Sciatic nerve (tissue), 2 donors: Measurements from ENCODE around the gene IFT57. TPM values are rescaled to one million over a fixed set of nuclear protein-coding genes. Genes with fewer than 3 reads are reported as not detected.
A peak's percentile ranks its signal among the peaks of the same experiment; 100 is the strongest.

Source experiments
- ATAC-seq: fragments of 200-7000 bp; cut with Tn5 transposase; one replicate; pipeline ENCODE4 v1.9.1; 2020; ENCODE audit warnings: mild to moderate bottlenecking, moderate library complexity
- DNase-seq: peaks from one replicate; pipeline ENCODE4 v3.0.0-alpha.2; 2020; ENCODE audit warnings: low spot score
- intact Hi-C: fragments of 100-400 bp; cut with DNase I; formaldehyde crosslinking; loops from one replicate; pipeline ENCODE4 v1.14.2; 2022
- total RNA-seq: library from RNA; stranded (reverse); fragmentation: NEBNext Ultra II Directional; extraction: Animal tissue kit (Norgen Biotek cat#: 25700); gene quantifications from one replicate; pipeline ENCODE4 v1.2.1, GENCODE V29; 2021
- donor health status: DM: no; HTN: no; CAD: no.
- donor health status: DM: no; HTN: no; CAD: no.

IFT57 gene
- total RNA-seq, 1 donor from 2014 or later, result 43.4 TPM

GRCh38 chr3:108133858-108134554, 88.2 kb downstream of the IFT57 start:
- intact Hi-C loops, result no loop called here
- DNase-seq (no peak), ATAC-seq (no peak)

GRCh38 chr3:108133048-108133369, 89.2 kb downstream of the IFT57 start:
- DNase-seq, result no peak
- intact Hi-C loops, result no loop called here
- no peak for ATAC-seq

GRCh38 chr3:108131475-108132134, 90.6 kb downstream of the IFT57 start:
- no peak for ATAC-seq
- no peak for DNase-seq
- intact Hi-C loops, result no loop called here

- intact Hi-C loops, result no loop called here
- DNase-seq (no peak), ATAC-seq (no peak)
Measured at GRCh38 chr3:108130701-108131474, 91.3 kb downstream of the IFT57 start.

- ATAC-seq, result no peak
- intact Hi-C loops, result no loop called here
Measured at GRCh38 chr3:108130236-108130635, 92.0 kb downstream of the IFT57 start.

GRCh38 chr3:108127301-108127988, 94.8 kb downstream of the IFT57 start:
- no peak for ATAC-seq
- intact Hi-C loops, result no loop called here
- DNase-seq, result no peak

More at GRCh38 chr3:108130236-108130635, 92.0 kb downstream of the IFT57 start:
- no peak for DNase-seq

GRCh38 chr3:108126348-108126747, 95.9 kb downstream of the IFT57 start:
- ATAC-seq, result no peak
- intact Hi-C loops, result no loop called here
- no peak for DNase-seq

GRCh38 chr3:108125550-108126071, 96.6 kb downstream of the IFT57 start:
- intact Hi-C loops, result no loop called here
- ATAC-seq, result peak; percentile 16

GRCh38 chr3:108125153-108125543, 97.1 kb downstream of the IFT57 start:
- intact Hi-C loops, result no loop called here
- DNase-seq (no peak), ATAC-seq (no peak)

More at GRCh38 chr3:108125550-108126071, 96.6 kb downstream of the IFT57 start:
- no peak for DNase-seq

GRCh38 chr3:108124337-108125152, 97.7 kb downstream of the IFT57 start:
- ATAC-seq, result peak; percentile 53
- intact Hi-C loops, result no loop called here

GRCh38 chr3:108123326-108123725, 98.9 kb downstream of the IFT57 start:
- intact Hi-C loops, result no loop called here
- ATAC-seq (no peak), DNase-seq (no peak)

More at GRCh38 chr3:108124337-108125152, 97.7 kb downstream of the IFT57 start:
- no peak for DNase-seq

GRCh38 chr3:108122276-108122675, 99.9 kb downstream of the IFT57 start:
- intact Hi-C loops, result no loop called here
- no peak for DNase-seq
- no peak for ATAC-seq

GRCh38 chr3:108119398-108120104, 102.7 kb downstream of the IFT57 start:
- DNase-seq (no peak), ATAC-seq (no peak)
- intact Hi-C loops, result loop anchor here (10.0 kb wide), 1 partner anchor 355 kb away; no protein-coding TSS in a partner anchor

- ATAC-seq, result no peak
- intact Hi-C loops, result loop anchor here (10.0 kb wide), 1 partner anchor 357 kb away; no protein-coding TSS in a partner anchor
- DNase-seq, result no peak
Measured at GRCh38 chr3:108118038-108118768, 104.0 kb downstream of the IFT57 start.

- ATAC-seq, result no peak
- DNase-seq, result no peak
- intact Hi-C loops, result loop anchor here (10.0 kb wide), 1 partner anchor 357 kb away; no protein-coding TSS in a partner anchor
Measured at GRCh38 chr3:108117241-108117775, 104.9 kb downstream of the IFT57 start.

GRCh38 chr3:108114423-108115065, 107.7 kb downstream of the IFT57 start:
- intact Hi-C loops, result loop anchor here (10.0 kb wide), 1 partner anchor 360 kb away; no protein-coding TSS in a partner anchor
- no peak for DNase-seq
- no peak for ATAC-seq
